HG03442 (cell line): ENCODE measurements around the gene POLR2C.

ENCODE experiments used
- ATAC-seq: cut with Tn5 transposase; IDR thresholded peaks from one replicate; pipeline ENCODE4 v1.9.1; 2021; ENCODE audit warnings: mild to moderate bottlenecking, moderate library complexity; ENCODE audit not compliant: unreplicated experiment

The POLR2C gene

GRCh38 chr16:57517397-57518367 is 55.2 kb downstream of the POLR2C start:
- ATAC-seq, result no peak

GRCh38 chr16:57518520-57518919 is 56.0 kb downstream of the POLR2C start:
- no peak for ATAC-seq

- no peak for ATAC-seq
These were observed 56.4 kb downstream of the POLR2C start for GRCh38 chr16:57518922-57519321.

GRCh38 chr16:57519796-57520360 is 57.4 kb downstream of the POLR2C start:
- ATAC-seq, result peak; percentile 64
